DOHH2 (cell line): ENCODE data around the gene UBE2QL1.

Experiments used
- H3F3A ChIP-seq: fragments of 200-600 bp; sonication (generic), shearing (Covaris generic); 2 replicates; pipeline ENCODE4 v1.6.0; 2016; ENCODE audit warnings: antibody characterized with exemption, mild to moderate bottlenecking; ENCODE audit not compliant: control insufficient read depth, insufficient read depth
- H3K27ac ChIP-seq: fragments of 200-600 bp; sonication (generic); 2 replicates; pipeline ENCODE4 v1.5.1; 2014; ENCODE audit warnings: low read depth, mild to moderate bottlenecking, low read length, moderate library complexity
- H3K27me3 ChIP-seq: fragments of 200-600 bp; sonication (generic); 2 replicates; pipeline ENCODE4 v1.6.1; 2014; ENCODE audit warnings: mild to moderate bottlenecking, low read length, mixed read lengths; ENCODE audit not compliant: control insufficient read depth
- H3K36me3 ChIP-seq: fragments of 200-600 bp; sonication (generic); 2 replicates; pipeline ENCODE4 v1.6.1; 2014; ENCODE audit warnings: mild to moderate bottlenecking, low read length, moderate library complexity, mixed read lengths; ENCODE audit not compliant: control insufficient read depth
- H3K4me1 ChIP-seq: fragments of 200-600 bp; sonication (generic); 2 replicates; pipeline ENCODE4 v1.6.1; 2014; ENCODE audit warnings: mild to moderate bottlenecking, low read length, mixed read lengths; ENCODE audit not compliant: control insufficient read depth
- H3K4me2 ChIP-seq: fragments of 200-600 bp; sonication (generic); 2 replicates; pipeline ENCODE4 v1.6.0; 2014; ENCODE audit warnings: mild to moderate bottlenecking, low read length, moderate library complexity
- H3K4me3 ChIP-seq: fragments of 200-600 bp; sonication (generic); 2 replicates; pipeline ENCODE4 v1.5.1; 2014; ENCODE audit warnings: mild to moderate bottlenecking, low read length, mixed read lengths
- H3K79me2 ChIP-seq: fragments of 200-600 bp; sonication (generic); 2 replicates; pipeline ENCODE4 v1.6.1; 2014; ENCODE audit warnings: mild to moderate bottlenecking, low read length, mixed read lengths; ENCODE audit not compliant: control insufficient read depth
- H3K9me2 ChIP-seq: fragments of 200-600 bp; sonication (generic); replicated peaks from 2 replicates; pipeline ENCODE4 v1.6.1; 2014; ENCODE audit warnings: mild to moderate bottlenecking, low read length, mixed read lengths; ENCODE audit not compliant: control insufficient read depth
- H3K9me3 ChIP-seq: fragments of 200-600 bp; sonication (generic); 2 replicates; pipeline ENCODE4 v1.6.1; 2014; ENCODE audit warnings: antibody characterized with exemption, low read length, mixed read lengths; ENCODE audit not compliant: control insufficient read depth, insufficient read depth
- H4K20me1 ChIP-seq: fragments of 200-600 bp; sonication (generic); 2 replicates; pipeline ENCODE4 v1.6.0; 2014; ENCODE audit warnings: low read depth, mild to moderate bottlenecking, antibody characterized with exemption, low read length, moderate library complexity; ENCODE audit not compliant: control insufficient read depth, insufficient read depth
- CTCF ChIP-seq: fragments of 200-600 bp; sonication (generic); IDR thresholded peaks from one replicate; pipeline ENCODE4 v1.5.1; 2014; ENCODE audit warnings: antibody characterized with exemption, mild to moderate bottlenecking, low read depth, low read length; ENCODE audit not compliant: poor library complexity, severe bottlenecking
- EZH2phosphoT487 ChIP-seq: fragments of 200-600 bp; sonication (generic); IDR thresholded peaks from 2 replicates; pipeline ENCODE4 v1.6.1; 2017; ENCODE audit warnings: borderline replicate concordance, mild to moderate bottlenecking, antibody characterized with exemption, low read length, moderate library complexity, mixed read lengths

Gene UBE2QL1

GRCh38 chr5:6448622-6449464 lies at the start of gene UBE2QL1:
Gene UBE2QL1, plus strand, starts transcription at chr5:6448859. Its CDS starts 35 bp downstream, at chr5:6448894.
- H3K27me3 ChIP-seq = peaks cover 15% of the 10 kb centered on the region
- H3F3A ChIP-seq = no peaks in the 10 kb centered on the region
- no peaks in the 10 kb centered on the region for H4K20me1 ChIP-seq
- no peak within 1 kb of the TSS for H3K27ac ChIP-seq
- no peaks in the 10 kb centered on the region for H3K79me2 ChIP-seq
- no peak within 1 kb of the TSS for H3K4me3 ChIP-seq
- H3K4me1 ChIP-seq = no peaks in the 10 kb centered on the region
- H3K36me3 ChIP-seq = no peaks in the 10 kb centered on the region
- no peaks in the 10 kb centered on the region for H3K9me2 ChIP-seq
- no peak within 1 kb of the TSS for H3K4me2 ChIP-seq
- H3K9me3 ChIP-seq = peaks cover 11% of the 10 kb centered on the region
- TF ChIP-seq CTCF (no peak), EZH2phosphoT487 (no peak)

DNA sequence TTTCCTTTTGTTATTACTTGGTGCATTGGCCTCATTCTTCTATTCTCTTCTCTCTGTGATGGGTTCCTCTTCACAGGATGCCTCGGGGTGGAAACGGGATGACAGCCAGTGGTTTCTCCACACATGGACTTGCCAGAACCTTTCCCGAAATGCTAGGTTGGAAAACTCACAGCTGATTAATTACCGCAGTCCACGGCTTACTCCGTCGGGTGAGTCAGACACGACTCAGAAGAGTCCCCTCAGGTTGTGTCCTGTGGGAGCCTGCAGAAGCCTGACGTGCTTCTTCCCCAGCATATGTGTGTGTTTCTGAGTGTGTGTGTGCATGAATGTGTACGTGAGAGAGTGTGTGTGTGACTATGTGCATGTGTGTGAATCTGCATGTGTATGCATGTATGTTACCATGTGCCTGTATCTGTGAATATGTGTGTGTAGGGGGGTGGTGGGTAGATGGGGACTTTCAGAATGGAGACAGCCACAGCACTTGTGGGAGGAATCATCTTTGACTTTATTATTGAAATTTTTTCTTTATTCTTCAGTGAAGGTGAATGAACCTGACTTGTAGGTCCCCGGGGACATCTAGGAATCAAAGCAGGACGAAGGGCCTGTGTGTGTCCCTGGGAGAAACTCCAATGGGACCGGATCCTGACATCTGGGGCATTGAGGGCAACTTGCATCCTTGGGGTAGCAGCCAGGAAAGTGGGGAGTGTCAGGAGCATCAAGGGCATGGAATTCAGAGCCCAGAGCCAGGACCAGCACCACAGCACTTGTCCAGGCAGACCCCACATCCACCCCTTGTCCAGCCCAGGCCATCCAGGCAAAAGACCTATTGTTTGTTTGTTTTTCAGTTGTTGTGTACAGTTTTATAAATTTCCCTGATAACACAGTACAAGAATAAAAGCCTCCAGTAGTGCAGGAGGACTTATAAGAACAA lies 48.4 kb upstream of the UBE2QL1 start:
- H3K36me3 ChIP-seq = no peaks in the 10 kb centered on the region
- no peak overlapping the region for H3K4me2 ChIP-seq
- TF ChIP-seq CTCF = no peak
- TF ChIP-seq EZH2phosphoT487 = no peak
- H3K27me3 ChIP-seq = peaks cover 11% of the 10 kb centered on the region; the same call in 1 of the 2 replicates
- H4K20me1 ChIP-seq = no peaks in the 10 kb centered on the region
- no peaks in the 10 kb centered on the region for H3K4me1 ChIP-seq
- no peaks in the 10 kb centered on the region for H3K9me3 ChIP-seq
- no peaks in the 10 kb centered on the region for H3K9me2 ChIP-seq
- H3K4me3 ChIP-seq = no peak overlapping the region
- no peaks in the 10 kb centered on the region for H3K79me2 ChIP-seq
- no peaks in the 10 kb centered on the region for H3F3A ChIP-seq
- no peak overlapping the region for H3K27ac ChIP-seq

GRCh38 chr5:6401410-6401809 lies 47.2 kb upstream of the UBE2QL1 start:
- Histone ChIP-seq H3K9me3 (no peaks in the 10 kb centered on the region), H3K36me3 (no peaks in the 10 kb centered on the region), H3K79me2 (no peaks in the 10 kb centered on the region), H3K27ac (no peak overlapping the region), H3F3A (no peaks in the 10 kb centered on the region), H3K4me2 (no peak overlapping the region), H3K4me1 (no peaks in the 10 kb centered on the region), H3K4me3 (no peak overlapping the region), H4K20me1 (no peaks in the 10 kb centered on the region), H3K9me2 (no peaks in the 10 kb centered on the region), H3K27me3 (peaks cover 11% of the 10 kb centered on the region; the same call in 1 of the 2 replicates)
- TF ChIP-seq EZH2phosphoT487 (no peak), CTCF (no peak)
